Measurements from ENCODE around the gene CDH4. TPM values are rescaled to one million over a fixed set of nuclear protein-coding genes. Genes with fewer than 3 reads are reported as not detected.

Gene CDH4
- total RNA-seq, 1 donor from 2014 or later: 8.3 TPM

- no peak overlapping the region for H3K27ac Mint-ChIP-seq
- no peak for DNase-seq (ENCODE audit: extremely low spot score, unreplicated experiment)
- H3K36me3 Mint-ChIP-seq: no peaks in the 10 kb centered on the region
- no peak overlapping the region for H3K4me3 Mint-ChIP-seq
- H3K27me3 Mint-ChIP-seq: peaks cover 59% of the 10 kb centered on the region
- H3K4me1 Mint-ChIP-seq (ENCODE audit: unreplicated experiment): peaks cover 19% of the 10 kb centered on the region
- H3K9me3 Mint-ChIP-seq: no peaks in the 10 kb centered on the region
- TF ChIP-seq CTCF (conservative IDR thresholded peaks at IDR 0.05): no peak
Observed at GRCh38 chr20:61684136-61684535, 432.1 kb downstream of the CDH4 start.

GRCh38 chr20:61684583-61685235 is 432.6 kb downstream of the CDH4 start:
- TF ChIP-seq CTCF (conservative IDR thresholded peaks at IDR 0.05): no peak
- no peak for DNase-seq (ENCODE audit: extremely low spot score, unreplicated experiment)
- Mint-ChIP-seq H3K27me3 (peaks cover 62% of the 10 kb centered on the region), H3K27ac (no peak overlapping the region), H3K4me1 (ENCODE audit: unreplicated experiment) (peaks cover 19% of the 10 kb centered on the region), H3K4me3 (no peak overlapping the region), H3K9me3 (no peaks in the 10 kb centered on the region), H3K36me3 (no peaks in the 10 kb centered on the region)

GRCh38 chr20:61685462-61685861 is 433.4 kb downstream of the CDH4 start:
- Mint-ChIP-seq H3K4me1 (ENCODE audit: unreplicated experiment) (peaks cover 19% of the 10 kb centered on the region), H3K27me3 (peaks cover 63% of the 10 kb centered on the region), H3K36me3 (no peaks in the 10 kb centered on the region), H3K9me3 (no peaks in the 10 kb centered on the region), H3K27ac (no peak overlapping the region), H3K4me3 (no peak overlapping the region)
- no peak for TF ChIP-seq CTCF (conservative IDR thresholded peaks at IDR 0.05)
- no peak for DNase-seq (ENCODE audit: extremely low spot score, unreplicated experiment)

GRCh38 chr20:61686051-61686936 is 434.2 kb downstream of the CDH4 start:
- TF ChIP-seq CTCF (conservative IDR thresholded peaks at IDR 0.05): no peak
- H3K4me1 Mint-ChIP-seq (ENCODE audit: unreplicated experiment): peaks cover 19% of the 10 kb centered on the region

GRCh38 chr20:61688411-61688810 is 436.4 kb downstream of the CDH4 start:
- Mint-ChIP-seq H3K4me3 (no peak overlapping the region), H3K4me1 (ENCODE audit: unreplicated experiment) (peaks cover 29% of the 10 kb centered on the region), H3K9me3 (no peaks in the 10 kb centered on the region), H3K27me3 (peaks cover 44% of the 10 kb centered on the region), H3K36me3 (no peaks in the 10 kb centered on the region), H3K27ac (no peak overlapping the region)
- no peak for DNase-seq (ENCODE audit: extremely low spot score, unreplicated experiment)
- no peak for TF ChIP-seq CTCF (conservative IDR thresholded peaks at IDR 0.05)

More at GRCh38 chr20:61686051-61686936, 434.2 kb downstream of the CDH4 start:
- Mint-ChIP-seq H3K9me3 (no peaks in the 10 kb centered on the region), H3K27ac (no peak overlapping the region), H3K27me3 (peaks cover 59% of the 10 kb centered on the region), H3K36me3 (no peaks in the 10 kb centered on the region), H3K4me3 (no peak overlapping the region)
- DNase-seq (ENCODE audit: extremely low spot score, unreplicated experiment): no peak
